SJCRH30 (cell line): ENCODE measurements around the gene FARP1. TPM values are rescaled to one million over a fixed set of nuclear protein-coding genes. Genes with fewer than 3 reads are reported as not detected.

Experiments
- DNase-seq, 2 experiments: peaks; one replicate each; pipeline ENCODE4 v3.0.0-alpha.2; 2015 to 2020
- H3K27ac ChIP-seq: fragments of 250-450 bp; sonication (Bioruptor Pico); 2 replicates; pipeline ENCODE4 v1.5.1; 2020; ENCODE audit warnings: mild to moderate bottlenecking, moderate library complexity
- H3K27me3 ChIP-seq: fragments of 250-450 bp; sonication (Bioruptor Pico); 2 replicates; pipeline ENCODE4 v1.5.1; 2020; ENCODE audit warnings: mild to moderate bottlenecking, moderate library complexity
- H3K36me3 ChIP-seq: fragments of 250-450 bp; sonication (Bioruptor Pico); 2 replicates; pipeline ENCODE4 v1.5.1; 2020; ENCODE audit warnings: mild to moderate bottlenecking, moderate library complexity
- H3K4me1 ChIP-seq: fragments of 250-450 bp; sonication (Bioruptor Pico); 2 replicates; pipeline ENCODE4 v1.5.1; 2020; ENCODE audit warnings: mild to moderate bottlenecking, moderate library complexity
- H3K4me3 ChIP-seq: fragments of 250-450 bp; sonication (Bioruptor Pico); 2 replicates; pipeline ENCODE4 v1.5.1; 2020; ENCODE audit warnings: mild to moderate bottlenecking, moderate library complexity
- H3K9me3 ChIP-seq: fragments of 250-450 bp; sonication (Bioruptor Pico); replicated peaks from 2 replicates; pipeline ENCODE4 v1.5.1; 2020; ENCODE audit warnings: mild to moderate bottlenecking, moderate library complexity
- total RNA-seq: library from RNA; depleted of rRNA; stranded (reverse); fragments of >200 nt; shearing (Covaris generic); gene quantifications from 2 replicates; pipeline ENCODE4 v1.2.3, GENCODE V29; 2014

FARP1 gene
- total RNA-seq, 1 experiment from 2014 or later = 32.5 TPM

DNA sequence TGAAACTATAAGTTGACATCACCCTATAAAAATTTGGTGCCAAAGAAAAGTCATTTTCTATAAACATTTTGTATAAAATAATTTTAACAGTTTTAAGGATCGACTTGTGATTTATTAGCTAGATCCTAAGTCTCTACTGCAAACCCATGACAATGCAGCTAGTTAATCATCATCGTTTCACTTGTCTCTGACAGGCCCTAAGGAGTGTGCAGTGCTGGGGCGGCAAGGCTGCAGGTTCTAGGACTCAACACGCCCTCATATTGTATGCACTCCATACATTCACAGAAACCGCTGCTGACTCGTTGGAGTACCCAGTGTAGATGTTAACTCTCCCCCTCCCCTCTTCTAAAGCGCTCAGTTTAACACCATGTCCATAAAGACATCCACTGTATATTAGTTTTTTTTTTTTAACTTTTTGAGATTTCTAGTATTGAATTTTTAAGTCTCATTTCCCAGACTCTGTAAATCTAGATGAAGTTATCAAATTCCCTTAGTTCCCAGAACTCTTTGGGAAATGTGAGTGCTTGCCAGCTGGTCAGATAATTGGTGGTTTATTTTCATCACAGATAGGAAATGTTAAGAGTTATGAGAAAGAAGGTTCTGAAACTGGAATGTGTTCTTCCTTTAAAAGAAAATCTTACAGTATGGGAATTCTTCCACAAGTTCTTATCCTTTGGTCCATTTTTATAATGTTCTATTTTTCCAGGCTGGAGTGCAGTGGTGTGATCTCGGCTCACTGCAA is 197.0 kb downstream of the FARP1 start:
- H3K36me3 ChIP-seq = no peaks in the 10 kb centered on the region
- no peaks in the 10 kb centered on the region for H3K27me3 ChIP-seq
- DNase-seq = no peak
- no peaks in the 10 kb centered on the region for H3K9me3 ChIP-seq
- no peak overlapping the region for H3K27ac ChIP-seq
- no peak overlapping the region for H3K4me3 ChIP-seq
- no peaks in the 10 kb centered on the region for H3K4me1 ChIP-seq

DNA sequence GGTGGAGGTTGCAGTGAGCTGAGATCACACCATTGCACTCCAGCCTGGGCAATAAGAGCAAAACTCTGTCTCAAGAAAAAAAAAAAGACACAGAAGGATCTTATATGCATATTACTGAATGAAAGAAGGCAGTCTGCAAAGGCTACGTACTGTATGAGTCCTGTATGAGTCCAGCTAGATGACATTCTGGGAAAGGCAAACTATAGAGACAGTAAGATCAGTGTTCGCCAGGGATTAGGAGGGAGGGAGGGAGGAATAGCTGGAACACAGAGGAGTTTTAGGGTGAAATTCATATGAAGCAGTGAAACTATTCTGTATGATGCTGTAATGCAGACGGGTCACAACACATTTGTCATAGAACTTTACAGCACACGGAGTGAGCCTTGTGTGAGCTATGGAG is 200.1 kb downstream of the FARP1 start:
- Histone ChIP-seq H3K4me3 (no peak overlapping the region), H3K27me3 (no peaks in the 10 kb centered on the region), H3K9me3 (no peaks in the 10 kb centered on the region), H3K36me3 (no peaks in the 10 kb centered on the region), H3K4me1 (no peaks in the 10 kb centered on the region), H3K27ac (no peak overlapping the region)
- no peak for DNase-seq

DNA sequence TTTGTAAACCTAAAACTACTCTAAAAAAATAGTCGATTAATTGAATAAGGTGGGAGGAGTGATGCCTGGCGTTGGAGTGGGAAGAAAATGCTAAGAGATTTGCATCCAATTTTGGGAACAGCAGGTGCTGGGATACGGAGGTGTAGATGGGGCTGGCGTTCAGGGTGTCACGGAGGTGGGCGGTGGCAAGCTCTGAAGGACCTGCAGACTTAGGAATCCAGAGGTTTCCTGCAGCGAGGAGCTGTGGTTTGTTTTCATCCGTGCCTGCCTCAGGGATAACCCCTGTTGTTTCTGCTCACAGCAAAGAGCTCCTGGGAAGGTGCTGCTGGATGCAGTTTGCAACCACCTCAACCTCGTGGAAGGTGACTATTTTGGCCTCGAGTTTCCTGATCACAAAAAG is 200.6 kb downstream of the FARP1 start:
- Histone ChIP-seq H3K27me3 (no peaks in the 10 kb centered on the region), H3K36me3 (no peaks in the 10 kb centered on the region), H3K9me3 (no peaks in the 10 kb centered on the region), H3K4me1 (no peaks in the 10 kb centered on the region), H3K27ac (no peak overlapping the region), H3K4me3 (no peak overlapping the region)
- no peak for DNase-seq

DNA sequence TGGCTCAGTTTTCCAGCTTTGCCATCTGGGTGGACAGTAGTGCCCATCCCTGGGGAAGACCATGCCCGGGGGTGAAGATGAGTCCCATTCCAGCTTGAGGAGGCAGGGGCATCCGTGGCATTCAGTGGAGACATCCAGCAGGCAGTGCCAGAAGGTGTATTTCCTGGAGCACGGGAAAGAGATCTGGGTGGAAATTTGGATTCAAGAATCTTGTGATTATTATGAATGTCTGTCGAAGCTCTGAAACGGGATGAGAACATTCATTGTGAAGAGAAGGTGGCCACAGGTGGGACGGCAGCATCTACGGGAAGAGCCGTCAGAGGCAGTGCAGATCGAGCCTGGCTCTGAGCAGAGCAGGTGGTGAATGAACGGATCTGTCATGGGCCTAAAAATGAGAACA is 201.5 kb downstream of the FARP1 start:
- Histone ChIP-seq H3K4me1 (no peaks in the 10 kb centered on the region), H3K4me3 (no peak overlapping the region), H3K9me3 (no peaks in the 10 kb centered on the region), H3K27me3 (no peaks in the 10 kb centered on the region), H3K36me3 (no peaks in the 10 kb centered on the region), H3K27ac (no peak overlapping the region)
- no peak for DNase-seq

DNA sequence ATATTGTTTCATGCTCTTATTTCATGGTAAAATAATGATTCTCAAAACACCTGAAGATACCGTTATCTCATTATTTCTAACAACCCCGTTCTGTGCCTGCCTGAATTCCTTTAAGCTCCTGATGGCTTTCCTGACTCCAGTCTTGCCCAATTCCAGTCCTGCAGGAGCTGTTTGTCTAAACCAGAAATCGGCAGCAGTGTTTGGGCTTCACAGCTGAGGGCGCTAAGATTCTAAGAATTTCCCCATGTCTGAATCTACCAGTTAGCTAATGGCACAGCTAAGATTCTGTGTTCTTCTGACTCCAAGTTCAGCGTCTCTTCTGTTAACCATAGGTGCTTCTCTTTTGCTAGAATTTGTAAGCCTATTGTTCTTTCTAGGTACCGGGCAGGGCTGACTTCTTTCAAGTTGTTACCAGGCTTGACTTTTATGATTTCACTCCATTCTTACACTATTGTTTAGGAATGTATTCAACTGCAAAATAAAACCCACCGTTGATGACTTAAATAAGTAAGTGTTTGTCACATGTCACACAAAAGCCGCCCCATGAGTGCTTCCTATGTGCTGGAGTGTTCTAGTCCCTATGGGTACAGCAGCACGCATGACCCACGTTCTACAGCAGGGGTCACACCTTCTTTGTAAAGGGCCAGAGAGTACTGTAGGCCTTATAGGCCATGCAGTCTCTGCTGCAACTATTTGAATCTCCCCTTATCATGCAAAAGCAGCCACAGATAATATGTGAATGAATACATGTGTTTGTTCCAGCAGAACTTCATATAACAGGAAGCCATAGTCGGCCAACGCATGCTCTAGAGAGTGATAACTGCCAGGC is 202.4 kb downstream of the FARP1 start:
- H3K9me3 ChIP-seq = no peaks in the 10 kb centered on the region
- H3K36me3 ChIP-seq = no peaks in the 10 kb centered on the region
- H3K4me1 ChIP-seq = no peaks in the 10 kb centered on the region
- DNase-seq = no peak
- H3K4me3 ChIP-seq = no peak overlapping the region
- no peak overlapping the region for H3K27ac ChIP-seq
- H3K27me3 ChIP-seq = no peaks in the 10 kb centered on the region

DNA sequence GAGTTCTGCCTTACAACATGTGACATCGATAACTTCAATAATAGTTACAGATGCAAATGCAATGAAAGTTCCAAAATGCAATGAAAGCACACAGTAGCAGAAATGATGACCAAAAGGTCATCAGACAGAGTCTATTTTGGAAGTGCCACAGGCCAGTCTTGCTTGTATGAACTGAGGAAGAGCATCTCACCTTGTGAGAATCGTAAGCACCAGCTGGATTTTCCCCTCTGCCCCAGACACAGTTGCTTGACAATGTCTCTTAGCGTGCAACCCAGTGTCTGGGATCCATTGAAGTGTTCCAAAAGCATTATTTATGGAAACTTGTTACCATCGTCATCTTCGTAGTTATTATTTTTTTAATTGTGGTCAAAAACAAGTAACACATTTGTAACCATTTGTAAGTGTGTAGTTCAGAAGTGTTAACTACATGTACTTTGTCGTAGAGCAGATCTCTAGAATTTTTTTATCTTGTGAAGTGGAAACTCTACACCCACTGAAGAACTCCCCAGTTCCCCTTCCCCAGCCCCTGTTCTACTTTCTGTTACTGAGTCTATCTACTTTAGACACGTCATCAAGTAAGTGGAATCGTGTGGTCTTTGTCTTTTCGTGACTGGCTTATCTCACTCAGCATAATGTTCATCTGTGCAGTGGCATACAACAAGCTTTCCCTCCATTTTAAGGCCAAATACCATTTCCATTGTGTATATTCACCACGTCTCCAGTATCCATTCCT is 204.2 kb downstream of the FARP1 start:
- H3K27me3 ChIP-seq = no peaks in the 10 kb centered on the region
- no peaks in the 10 kb centered on the region for H3K9me3 ChIP-seq
- DNase-seq = no peak
- H3K27ac ChIP-seq = no peak overlapping the region
- no peaks in the 10 kb centered on the region for H3K36me3 ChIP-seq
- no peaks in the 10 kb centered on the region for H3K4me1 ChIP-seq
- H3K4me3 ChIP-seq = no peak overlapping the region

DNA sequence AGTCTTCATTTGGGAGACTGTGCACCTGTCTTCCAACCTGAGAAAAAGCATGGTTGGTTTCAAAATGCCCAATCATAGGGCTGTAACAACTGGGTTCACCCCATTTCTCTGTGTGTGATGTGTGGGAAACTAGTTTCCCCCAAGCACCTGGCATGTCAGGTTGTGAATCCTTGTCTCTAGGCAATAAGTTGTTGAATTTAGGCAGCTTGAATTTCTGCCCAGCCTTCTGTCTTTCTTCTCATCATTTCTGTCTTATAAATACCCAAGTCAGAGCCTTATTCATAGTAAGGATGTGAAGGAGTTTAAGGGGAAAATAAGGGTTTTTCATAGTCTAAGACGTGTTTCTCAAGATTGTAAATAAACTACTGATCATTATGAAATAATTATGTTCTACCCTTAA is 204.9 kb downstream of the FARP1 start:
- H3K4me3 ChIP-seq = no peak overlapping the region
- no peaks in the 10 kb centered on the region for H3K9me3 ChIP-seq
- DNase-seq = no peak
- no peaks in the 10 kb centered on the region for H3K36me3 ChIP-seq
- no peaks in the 10 kb centered on the region for H3K4me1 ChIP-seq
- H3K27ac ChIP-seq = no peak overlapping the region
- H3K27me3 ChIP-seq = no peaks in the 10 kb centered on the region

DNA sequence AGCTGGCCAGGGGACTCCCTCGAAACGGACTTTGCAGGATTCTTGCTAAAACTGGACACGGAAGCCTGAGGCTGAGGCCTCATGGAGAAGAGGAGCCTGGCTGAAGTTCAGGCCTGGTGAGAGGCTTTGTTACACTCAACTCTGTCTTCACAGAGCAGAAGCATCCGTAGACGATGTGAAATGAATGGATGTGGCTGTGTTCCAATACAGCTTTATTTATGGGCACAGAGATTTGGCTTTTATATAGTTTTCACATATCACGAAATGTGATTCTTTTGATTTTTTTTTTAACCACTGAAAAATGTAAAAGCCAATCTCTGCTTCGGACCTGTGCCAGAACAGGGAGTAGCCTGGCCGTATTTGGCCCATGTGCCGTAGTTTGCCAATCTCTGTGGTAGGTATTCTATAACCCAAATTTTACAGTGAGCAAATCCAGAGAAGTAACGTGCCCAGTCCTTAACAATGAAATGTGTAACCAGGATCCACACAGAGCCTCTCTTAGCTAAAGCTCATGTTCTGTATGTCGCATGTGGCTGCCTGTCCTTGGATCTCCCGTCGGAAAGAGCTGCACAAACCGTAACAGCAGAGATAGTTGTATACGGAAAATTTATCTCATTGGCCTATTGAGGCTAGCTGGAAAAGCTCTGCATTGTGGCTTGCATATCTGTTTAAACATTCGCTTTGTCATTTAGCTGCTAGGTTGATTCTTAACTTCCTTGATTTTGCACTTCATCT is 205.7 kb downstream of the FARP1 start:
- Histone ChIP-seq H3K4me3 (no peak overlapping the region), H3K27me3 (no peaks in the 10 kb centered on the region), H3K4me1 (0 out of 2 replicates have a peak, but pooled peaks cover under 1% of the 10 kb centered on the region), H3K36me3 (no peaks in the 10 kb centered on the region), H3K9me3 (no peaks in the 10 kb centered on the region), H3K27ac (no peak overlapping the region)
- DNase-seq = no peak

DNA sequence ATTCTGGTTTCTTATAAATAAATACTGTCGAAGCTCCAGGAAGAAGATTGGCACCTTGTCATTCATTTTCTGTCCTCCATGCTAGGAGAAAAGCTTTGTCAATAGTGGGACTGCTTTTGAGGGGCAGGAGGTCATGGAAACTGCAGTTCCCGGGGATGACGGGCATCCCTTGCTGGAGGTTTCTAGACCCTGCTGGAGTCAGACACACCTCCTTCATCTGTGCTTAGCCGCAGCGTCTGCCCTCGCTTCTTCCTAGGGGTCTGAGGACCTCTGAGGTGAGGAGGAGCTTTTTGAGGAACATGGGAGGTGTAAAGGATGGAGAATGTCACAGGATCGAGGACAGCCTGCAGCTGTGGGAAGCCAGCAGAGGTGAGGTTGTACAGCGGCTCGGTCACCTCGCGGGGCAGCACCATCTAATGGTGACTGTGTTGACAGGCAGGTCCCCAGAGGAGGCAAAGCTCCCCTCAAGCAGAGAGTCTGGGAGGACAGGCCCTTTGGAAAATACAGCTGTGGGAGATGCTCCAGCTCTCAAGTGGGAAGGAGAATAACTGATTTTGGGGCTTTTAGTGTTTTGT is 206.9 kb downstream of the FARP1 start:
- 0 out of 2 replicates have a peak, but pooled peaks cover 3% of the 10 kb centered on the region for H3K4me1 ChIP-seq
- no peaks in the 10 kb centered on the region for H3K9me3 ChIP-seq
- no peak overlapping the region for H3K4me3 ChIP-seq
- H3K27ac ChIP-seq = no peak overlapping the region
- H3K36me3 ChIP-seq = no peaks in the 10 kb centered on the region
- H3K27me3 ChIP-seq = no peaks in the 10 kb centered on the region
- no peak for DNase-seq

DNA sequence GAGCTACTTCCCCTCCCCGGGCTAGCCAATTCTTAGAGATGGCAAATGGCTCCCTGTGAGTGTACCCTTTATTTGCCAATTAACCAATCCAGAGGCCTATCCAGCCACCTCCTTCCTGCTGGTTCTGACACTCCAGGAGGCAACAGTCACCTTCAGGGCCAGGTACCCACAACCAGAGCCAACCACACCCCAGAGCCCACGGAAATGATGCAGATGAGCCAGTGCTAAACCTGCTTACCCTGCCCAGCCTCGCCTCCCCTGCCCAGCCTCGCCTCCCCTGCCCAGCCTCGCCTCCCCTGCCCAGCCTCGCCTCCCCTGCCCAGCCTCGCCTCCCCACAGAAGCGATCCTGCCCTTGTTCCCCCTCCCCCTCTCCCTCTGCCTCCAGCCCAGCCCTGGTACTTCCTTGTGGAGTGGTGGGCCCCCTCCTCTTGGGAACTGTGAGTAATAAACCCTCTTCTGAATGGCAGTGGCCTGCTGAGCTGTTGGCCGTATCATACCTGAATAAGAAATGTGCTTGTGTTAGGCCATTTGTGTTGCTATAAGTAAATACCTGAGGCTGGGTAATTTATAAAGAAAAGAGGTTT is 207.9 kb downstream of the FARP1 start:
- H3K27me3 ChIP-seq = no peaks in the 10 kb centered on the region
- H3K27ac ChIP-seq = no peak overlapping the region
- DNase-seq = no peak
- H3K4me3 ChIP-seq = no peak overlapping the region
- H3K36me3 ChIP-seq = no peaks in the 10 kb centered on the region
- no peaks in the 10 kb centered on the region for H3K9me3 ChIP-seq
- 0 out of 2 replicates have a peak, but pooled peaks cover 3% of the 10 kb centered on the region for H3K4me1 ChIP-seq

DNA sequence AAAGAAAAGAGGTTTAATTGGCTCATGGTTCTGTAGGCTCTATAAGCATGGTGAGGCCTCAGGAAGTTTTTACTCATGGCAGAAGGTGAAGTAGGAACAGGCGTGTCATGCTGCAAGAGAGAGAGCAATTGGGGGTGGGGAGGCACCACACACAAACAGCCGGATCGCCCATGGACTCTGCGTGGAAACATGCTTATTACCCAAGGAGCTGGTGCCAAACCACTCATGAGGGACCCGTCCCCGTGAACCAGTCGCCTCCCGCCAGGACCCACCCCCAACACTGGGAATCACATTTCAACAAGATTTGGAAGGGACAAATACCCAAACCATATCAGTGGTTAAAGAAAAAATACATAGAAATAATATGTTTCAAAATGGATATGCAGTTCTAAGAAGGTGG is 208.7 kb downstream of the FARP1 start:
- DNase-seq = no peak
- H3K4me1 ChIP-seq = 0 out of 2 replicates have a peak, but pooled peaks cover 3% of the 10 kb centered on the region
- H3K4me3 ChIP-seq = no peak overlapping the region

DNA sequence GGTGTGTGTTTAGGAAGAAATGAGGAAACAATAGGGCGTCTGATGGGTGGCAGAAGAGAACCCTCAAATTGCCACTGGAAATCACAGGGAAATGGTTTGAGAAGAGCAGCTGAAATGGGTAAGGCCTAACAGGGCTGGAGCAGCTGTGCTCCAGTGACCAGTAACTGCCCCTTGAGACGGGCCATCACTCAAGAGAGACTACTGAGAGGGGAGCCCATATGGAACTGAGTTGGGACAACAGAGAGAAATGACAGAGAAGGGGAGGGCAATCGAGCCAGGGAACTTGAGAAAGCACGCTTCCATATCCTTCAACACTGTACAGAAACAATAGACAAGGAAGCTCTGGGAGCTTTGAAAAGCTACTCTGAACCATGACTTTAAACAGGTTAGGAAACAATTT is 209.3 kb downstream of the FARP1 start:
- Histone ChIP-seq H3K4me1 (0 out of 2 replicates have a peak, but pooled peaks cover 3% of the 10 kb centered on the region), H3K4me3 (no peak overlapping the region), H3K27me3 (no peaks in the 10 kb centered on the region), H3K27ac (no peak overlapping the region), H3K9me3 (no peaks in the 10 kb centered on the region), H3K36me3 (no peaks in the 10 kb centered on the region)
- no peak for DNase-seq

More for the DNA sequence above, 208.7 kb downstream of the FARP1 start:
- H3K36me3 ChIP-seq = no peaks in the 10 kb centered on the region
- H3K27me3 ChIP-seq = no peaks in the 10 kb centered on the region
- H3K9me3 ChIP-seq = no peaks in the 10 kb centered on the region
- H3K27ac ChIP-seq = no peak overlapping the region

DNA sequence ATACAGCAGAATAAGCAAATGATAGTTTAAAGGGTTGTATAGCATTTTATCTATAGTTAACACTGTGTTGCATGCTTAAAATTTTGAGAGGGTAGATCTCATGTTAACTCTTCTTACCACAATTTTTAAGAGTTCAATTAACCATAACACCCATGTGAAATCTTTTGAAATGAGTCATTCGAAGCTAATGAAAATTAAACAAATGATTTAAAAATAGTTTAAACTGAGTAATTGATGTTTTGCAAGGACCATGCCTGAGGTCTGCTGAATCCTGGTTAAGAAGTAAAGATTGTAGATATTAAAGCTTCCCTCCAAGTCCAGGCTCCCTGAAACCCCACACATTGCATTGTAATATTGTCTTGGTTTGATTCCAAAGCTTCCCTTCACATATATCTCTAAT is 210.9 kb downstream of the FARP1 start:
- Histone ChIP-seq H3K36me3 (no peaks in the 10 kb centered on the region), H3K27ac (no peak overlapping the region), H3K27me3 (no peaks in the 10 kb centered on the region), H3K9me3 (no peaks in the 10 kb centered on the region), H3K4me3 (no peak overlapping the region), H3K4me1 (0 out of 2 replicates have a peak, but pooled peaks cover 3% of the 10 kb centered on the region)
- no peak for DNase-seq

DNA sequence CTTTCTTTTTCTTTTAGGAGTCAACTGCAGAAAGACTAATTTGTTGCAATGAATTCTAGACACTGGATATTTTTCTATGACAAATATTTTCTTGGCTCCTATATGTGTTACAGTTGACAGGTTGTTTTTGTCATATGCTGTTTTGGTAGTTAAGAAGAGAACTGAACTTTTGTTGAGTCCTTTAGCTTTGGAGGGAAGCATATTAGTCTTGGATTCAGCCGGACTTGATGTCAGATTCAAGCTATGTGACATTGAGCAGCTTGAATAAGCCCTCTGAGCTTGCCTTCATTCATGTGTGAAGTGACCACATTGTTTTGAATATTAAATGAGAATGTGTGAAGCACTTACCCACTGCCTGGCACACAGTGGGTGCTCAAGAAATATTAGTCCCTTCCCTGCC is 216.0 kb downstream of the FARP1 start:
- Histone ChIP-seq H3K27me3 (no peaks in the 10 kb centered on the region), H3K27ac (no peak overlapping the region), H3K4me1 (no peaks in the 10 kb centered on the region), H3K4me3 (no peak overlapping the region), H3K36me3 (no peaks in the 10 kb centered on the region), H3K9me3 (no peaks in the 10 kb centered on the region)
- DNase-seq = no peak
